Keratinocyte (primary cell): ENCODE results near the gene CASP10. TPM values are rescaled to one million over a fixed set of nuclear protein-coding genes. Genes with fewer than 3 reads are reported as not detected.

ENCODE experiments used
- DNase-seq: peaks from one replicate; pipeline ENCODE4 v3.0.0-alpha.2; 2011; ENCODE audit warnings: low read depth, missing footprints, low spot score
- FAIRE-seq: peaks from 2 replicates; lab custom pipeline; 2011; peaks lifted over from hg19 to GRCh38; lab: Jason Lieb, UNC
- H2AFZ ChIP-seq: 2 replicates; pipeline ENCODE4 v1.6.0; 2012; ENCODE audit warnings: low read length, control low read depth, inconsistent platforms; ENCODE audit not compliant: control insufficient read depth
- H3K27ac ChIP-seq: 2 replicates; pipeline ENCODE4 v1.5.1; 2011; ENCODE audit warnings: low read length; ENCODE audit not compliant: control insufficient read depth, insufficient read depth
- H3K27me3 ChIP-seq: 3 replicates; pipeline ENCODE4 v1.6.0; 2011; ENCODE audit warnings: low read length; ENCODE audit not compliant: control insufficient read depth, insufficient read depth; ENCODE audit errors: extremely low read depth
- H3K36me3 ChIP-seq, 2 experiments: 2 replicates in 1 of 2; 3 replicates in 1 of 2; pipeline ENCODE4 v1.5.1; 2011; ENCODE audit warnings: low read length in 2 of 2, mild to moderate bottlenecking in 1 of 2; ENCODE audit not compliant: control insufficient read depth in 2 of 2, insufficient read depth in 2 of 2; ENCODE audit errors: extremely low read depth in 1 of 2
- H3K4me1 ChIP-seq: 3 replicates; pipeline ENCODE4 v1.5.1; 2011; ENCODE audit warnings: low read length; ENCODE audit not compliant: control insufficient read depth, insufficient read depth; ENCODE audit errors: extremely low read depth
- H3K4me2 ChIP-seq: 3 replicates; pipeline ENCODE4 v1.6.0; 2011; ENCODE audit warnings: low read depth, low read length; ENCODE audit not compliant: control insufficient read depth, insufficient read depth; ENCODE audit errors: extremely low read depth
- H3K4me3 ChIP-seq, 3 experiments: fragments of 200-600 bp in 1 of 3; sonication (generic) in 1 of 3; 2 replicates in 2 of 3; 3 replicates in 1 of 3; pipeline ENCODE4 v1.5.1; 2011 to 2016; ENCODE audit warnings: low read length in 3 of 3, mild to moderate bottlenecking in 3 of 3, control low read depth in 2 of 3, inconsistent platforms in 1 of 3, low read depth in 1 of 3, mixed read lengths in 1 of 3, mixed run types in 1 of 3, moderate library complexity in 1 of 3; ENCODE audit not compliant: control insufficient read depth in 2 of 3, insufficient read depth in 2 of 3; ENCODE audit errors: extremely low read depth in 1 of 3
- H3K79me2 ChIP-seq: 2 replicates; pipeline ENCODE4 v1.6.0; 2012; ENCODE audit warnings: low read length; ENCODE audit not compliant: control insufficient read depth, insufficient read depth
- H3K9ac ChIP-seq: 3 replicates; pipeline ENCODE4 v1.6.0; 2011; ENCODE audit warnings: low read length; ENCODE audit not compliant: control insufficient read depth, insufficient read depth; ENCODE audit errors: extremely low read depth
- H3K9me1 ChIP-seq: 3 replicates; pipeline ENCODE4 v1.6.0; 2011; ENCODE audit warnings: low read length; ENCODE audit not compliant: control insufficient read depth, insufficient read depth; ENCODE audit errors: extremely low read depth
- H3K9me3 ChIP-seq: 2 replicates; pipeline ENCODE4 v1.5.1; 2012; ENCODE audit warnings: low read depth, low read length; ENCODE audit not compliant: control insufficient read depth
- H4K20me1 ChIP-seq: 3 replicates; pipeline ENCODE4 v1.6.0; 2011; ENCODE audit warnings: low read length; ENCODE audit not compliant: control insufficient read depth, insufficient read depth; ENCODE audit errors: extremely low read depth
- EZH2 ChIP-seq: IDR thresholded peaks from one replicate; pipeline ENCODE4 v1.6.1; 2012; ENCODE audit warnings: inconsistent platforms, mild to moderate bottlenecking, low read length, moderate library complexity
- dilution Hi-C: fragments of 300-500 bp; cut with MboI; formaldehyde crosslinking; loops from one replicate; pipeline ENCODE4 v1.7.0; 2020; ENCODE audit warnings: low sequenced_read_pairs; ENCODE audit not compliant: extremely low pct_ligation_motif_present
- polyA plus RNA-seq, 5 experiments: library from polyadenylated mRNA; depleted of rRNA in 3 of 5; stranded (reverse) in 3 of 5; stranded (forward) in 1 of 5; unstranded in 1 of 5; fragments of >200 nt; gene quantifications; 1 replicate in 1 of 5; 2 replicates in 3 of 5; 3 replicates in 1 of 5; pipeline versions ENCODE4 v1.2.1 to v1.2.3, GENCODE V29; 2011 to 2012; ENCODE audit warnings: missing spikeins in 2 of 5, low read depth in 1 of 5, low replicate concordance in 1 of 5
- TF ChIP-seq, protein P1 (sequence below), 3 experiments: IDR thresholded peaks in 1 of 3; conservative IDR thresholded peaks in 1 of 3; optimal IDR thresholded peaks in 1 of 3; 2 replicates in 2 of 3; 3 replicates in 1 of 3; pipeline versions ENCODE3 to v1.5.1; 2011; ENCODE audit warnings: low read length in 3 of 3, mild to moderate bottlenecking in 3 of 3, moderate library complexity in 2 of 3, control low read depth in 1 of 3, inconsistent platforms in 1 of 3; ENCODE audit not compliant: insufficient read depth in 2 of 3; ENCODE audit errors: extremely low read depth in 1 of 3

CASP10 gene
- polyA plus RNA-seq, 1 donor (not counting 4 experiments of a cell fraction or from before 2014, with no cell fraction given) = 7.1 TPM

DNA sequence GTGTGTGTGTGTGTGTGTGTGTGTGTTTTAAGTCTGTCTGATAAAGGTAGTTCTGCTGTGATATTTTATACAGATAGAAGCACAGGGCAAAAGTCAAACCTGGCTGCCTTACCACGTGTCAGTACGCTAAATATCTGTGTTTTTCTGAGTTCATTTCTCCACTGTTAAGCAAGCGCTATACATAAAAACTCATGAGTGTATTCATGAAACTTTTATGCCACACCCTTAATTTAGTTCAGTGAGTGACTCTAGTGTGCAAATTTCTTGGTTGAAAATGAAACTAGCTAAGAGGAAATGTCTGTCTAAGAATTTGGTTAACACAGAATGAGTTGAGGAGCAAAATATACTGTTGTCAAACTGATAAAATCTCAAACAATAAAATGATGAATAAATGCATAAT, 11.2 kb downstream of the CASP10 start:
- TF ChIP-seq EZH2 = no peak
- no peaks in the 10 kb centered on the region for H3K27me3 ChIP-seq
- no peak overlapping the region for H2AFZ ChIP-seq
- dilution Hi-C loops = no loop called here
- no peak overlapping the region for H3K4me2 ChIP-seq
- H3K79me2 ChIP-seq = no peaks in the 10 kb centered on the region
- FAIRE-seq = no peak
- H3K27ac ChIP-seq = no peak overlapping the region
- H4K20me1 ChIP-seq = no peaks in the 10 kb centered on the region
- DNase-seq = no peak
- H3K36me3 ChIP-seq = peaks cover 3 to 6% of the 10 kb centered on the region in 2 experiments
- H3K9me3 ChIP-seq = no peaks in the 10 kb centered on the region
- H3K4me3 ChIP-seq = no peak overlapping the region
- no peak overlapping the region for H3K9ac ChIP-seq
- no peaks in the 10 kb centered on the region for H3K9me1 ChIP-seq
- no peaks in the 10 kb centered on the region for H3K4me1 ChIP-seq

DNA sequence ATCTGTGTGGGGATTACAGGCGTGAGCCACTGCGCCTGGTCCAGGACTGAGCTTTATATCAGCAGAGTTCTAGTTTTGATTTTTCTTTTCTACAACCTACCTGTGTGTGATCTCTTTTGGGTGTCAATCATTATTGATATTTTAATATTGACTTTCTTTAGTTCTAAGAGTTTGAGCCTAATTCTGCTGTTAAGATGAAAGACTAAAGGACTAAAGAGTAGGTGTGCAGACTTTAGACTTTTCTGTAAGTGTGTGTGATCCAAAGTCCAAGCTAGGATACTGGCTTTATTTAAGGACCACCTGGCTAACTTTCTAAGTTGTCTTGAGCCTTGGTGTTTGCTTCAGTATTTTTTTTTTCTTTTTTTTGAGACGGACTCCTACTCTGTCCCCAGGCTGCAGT, 12.4 kb downstream of the CASP10 start:
- no peak overlapping the region for H2AFZ ChIP-seq
- H3K9me3 ChIP-seq = no peaks in the 10 kb centered on the region
- FAIRE-seq = no peak
- H3K79me2 ChIP-seq = no peaks in the 10 kb centered on the region
- H4K20me1 ChIP-seq = no peaks in the 10 kb centered on the region
- no peak overlapping the region for H3K27ac ChIP-seq
- dilution Hi-C loops = no loop called here
- H3K4me1 ChIP-seq = no peaks in the 10 kb centered on the region
- H3K27me3 ChIP-seq = no peaks in the 10 kb centered on the region
- DNase-seq = no peak
- H3K9ac ChIP-seq = no peak overlapping the region
- H3K4me2 ChIP-seq = no peak overlapping the region
- no peak overlapping the region for H3K4me3 ChIP-seq
- H3K36me3 ChIP-seq = peaks cover 3 to 6% of the 10 kb centered on the region in 2 experiments
- H3K9me1 ChIP-seq = no peaks in the 10 kb centered on the region
- TF ChIP-seq, protein P1, sequence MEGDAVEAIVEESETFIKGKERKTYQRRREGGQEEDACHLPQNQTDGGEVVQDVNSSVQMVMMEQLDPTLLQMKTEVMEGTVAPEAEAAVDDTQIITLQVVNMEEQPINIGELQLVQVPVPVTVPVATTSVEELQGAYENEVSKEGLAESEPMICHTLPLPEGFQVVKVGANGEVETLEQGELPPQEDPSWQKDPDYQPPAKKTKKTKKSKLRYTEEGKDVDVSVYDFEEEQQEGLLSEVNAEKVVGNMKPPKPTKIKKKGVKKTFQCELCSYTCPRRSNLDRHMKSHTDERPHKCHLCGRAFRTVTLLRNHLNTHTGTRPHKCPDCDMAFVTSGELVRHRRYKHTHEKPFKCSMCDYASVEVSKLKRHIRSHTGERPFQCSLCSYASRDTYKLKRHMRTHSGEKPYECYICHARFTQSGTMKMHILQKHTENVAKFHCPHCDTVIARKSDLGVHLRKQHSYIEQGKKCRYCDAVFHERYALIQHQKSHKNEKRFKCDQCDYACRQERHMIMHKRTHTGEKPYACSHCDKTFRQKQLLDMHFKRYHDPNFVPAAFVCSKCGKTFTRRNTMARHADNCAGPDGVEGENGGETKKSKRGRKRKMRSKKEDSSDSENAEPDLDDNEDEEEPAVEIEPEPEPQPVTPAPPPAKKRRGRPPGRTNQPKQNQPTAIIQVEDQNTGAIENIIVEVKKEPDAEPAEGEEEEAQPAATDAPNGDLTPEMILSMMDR (optimal IDR thresholded peaks at IDR 0.05 in 1 of 3, IDR thresholded peaks at IDR 0.05 in 1 of 3, conservative IDR thresholded peaks at IDR 0.05 in 1 of 3; ENCODE audit: extremely low read depth in 1 of 3, insufficient read depth in 2 of 3, low read length in 3 of 3) = no peak
- no peak for TF ChIP-seq EZH2

DNA sequence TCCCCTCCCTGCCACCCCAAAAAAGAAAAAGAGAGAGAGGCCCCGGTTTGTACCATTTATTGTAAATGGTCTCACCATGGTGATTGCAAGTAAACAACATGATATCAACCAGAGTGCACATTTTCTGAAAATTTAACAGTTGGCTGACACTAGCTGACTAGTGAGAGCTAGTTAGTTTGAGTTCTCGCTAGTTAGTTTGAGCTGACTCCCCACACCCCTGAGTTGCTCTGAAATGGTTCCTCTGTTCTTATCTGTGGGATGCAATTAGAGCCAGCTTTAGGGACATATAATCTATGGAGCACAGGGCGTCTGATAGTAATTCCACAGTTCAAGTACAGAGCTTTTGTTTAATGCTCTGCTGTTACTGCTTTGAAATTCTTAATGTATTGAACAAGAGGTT, 13.1 kb downstream of the CASP10 start:
- H3K36me3 ChIP-seq = peaks cover 3 to 8% of the 10 kb centered on the region in 2 experiments
- no peaks in the 10 kb centered on the region for H3K79me2 ChIP-seq
- TF ChIP-seq, protein P1 (optimal IDR thresholded peaks at IDR 0.05 in 1 of 3, IDR thresholded peaks at IDR 0.05 in 1 of 3, conservative IDR thresholded peaks at IDR 0.05 in 1 of 3; ENCODE audit: extremely low read depth in 1 of 3, insufficient read depth in 2 of 3, low read length in 3 of 3) = no peak
- no peak for TF ChIP-seq EZH2
- dilution Hi-C loops = no loop called here
- no peak overlapping the region for H3K27ac ChIP-seq
- no peaks in the 10 kb centered on the region for H3K4me1 ChIP-seq
- no peaks in the 10 kb centered on the region for H3K9me3 ChIP-seq
- no peak overlapping the region for H3K9ac ChIP-seq
- H2AFZ ChIP-seq = no peak overlapping the region
- H3K4me2 ChIP-seq = no peak overlapping the region
- no peak for FAIRE-seq
- no peak overlapping the region for H3K4me3 ChIP-seq
- no peaks in the 10 kb centered on the region for H3K27me3 ChIP-seq
- no peaks in the 10 kb centered on the region for H4K20me1 ChIP-seq
- no peak for DNase-seq
- no peaks in the 10 kb centered on the region for H3K9me1 ChIP-seq
